Measurements from ENCODE around the gene JMJD8. TPM values are rescaled to one million over a fixed set of nuclear protein-coding genes. Genes with fewer than 3 reads are reported as not detected.

JMJD8 gene
- total RNA-seq, 2 donors from 2014 or later: 48.8 to 55.6 TPM

- H3K27me3 ChIP-seq (ENCODE audit: control insufficient read depth, insufficient read depth, low read length, poor library complexity, severe bottlenecking): no peaks in the 10 kb centered on the region
- no peaks in the 10 kb centered on the region for H3K36me3 ChIP-seq (ENCODE audit: control insufficient read depth, insufficient read depth, low read length)
- no peak overlapping the region for H3K4me3 ChIP-seq (ENCODE audit: low read length)
- no peak for DNase-seq
- H3K9me3 Mint-ChIP-seq: no peaks in the 10 kb centered on the region
- H3K27me3 Mint-ChIP-seq (ENCODE audit: insufficient read depth): no peaks in the 10 kb centered on the region
- H3K9me3 ChIP-seq (ENCODE audit: control insufficient read depth, low read length): no peaks in the 10 kb centered on the region
- H3K9ac ChIP-seq (ENCODE audit: extremely low read depth, low read length, poor library complexity, severe bottlenecking): no peak overlapping the region
- no peak overlapping the region for H3K4me3 Mint-ChIP-seq
- peaks cover 4% of the 10 kb centered on the region for H3K36me3 Mint-ChIP-seq (ENCODE audit: low read depth)
- H3K4me1 ChIP-seq (ENCODE audit: control insufficient read depth, insufficient read depth, low read length): peaks cover 9% of the 10 kb centered on the region
- WGBS, 2 experiments (ENCODE audit: insufficient coverage in 1 of 2, insufficient read length in 1 of 2): 76 to 84% methylated on average over 3 to 9 of the region's 9 CpGs
- no peak for TF ChIP-seq CTCF (conservative IDR thresholded peaks at IDR 0.05)
- no peaks in the 10 kb centered on the region for H3K4me1 Mint-ChIP-seq
- no peak overlapping the region for H3K27ac Mint-ChIP-seq
- H3K27ac ChIP-seq (ENCODE audit: low read depth, low read length): no peak overlapping the region
Measured at GRCh38 chr16:631808-632358, 52.3 kb downstream of the JMJD8 start.

Other genes with a start within 250 kb of the JMJD8 start
- gene CAPN15, start 156.6 kb downstream of the JMJD8 start, total RNA-seq: 10 to 100 TPM; 55.3 to 76.1 TPM
- gene PRR35, start 123.9 kb downstream of the JMJD8 start, total RNA-seq: under 1 TPM; 0.29 to 0.62 TPM
- gene NHLRC4, start 117.3 kb downstream of the JMJD8 start, total RNA-seq: 1 to 10 TPM; 1.1 TPM
- 100 to 1,000 TPM; 128 to 129 TPM for gene PIGQ, start 114.4 kb downstream of the JMJD8 start, total RNA-seq
- 10 to 100 TPM; 21.3 to 25.9 TPM for gene RAB40C, start 94.3 kb downstream of the JMJD8 start, total RNA-seq
- gene WFIKKN1, start 53.3 kb downstream of the JMJD8 start, total RNA-seq: 10 to 100 TPM in 1 of 2 donors, 1 to 10 TPM in 1; 7.7 to 11.6 TPM
- gene METTL26, start 48.0 kb downstream of the JMJD8 start, total RNA-seq: 10 to 100 TPM; 72.1 to 79.8 TPM
- 10 to 100 TPM; 22.8 to 34.2 TPM for gene MCRIP2, start 42.5 kb downstream of the JMJD8 start, total RNA-seq
- gene WDR90, start 35.0 kb downstream of the JMJD8 start, total RNA-seq: 100 to 1,000 TPM; 112 to 120 TPM
- 100 to 1,000 TPM; 180 to 193 TPM for gene RHOT2, start 16.2 kb downstream of the JMJD8 start, total RNA-seq
- 1 to 10 TPM; 3.7 to 5.1 TPM for gene RHBDL1, start 8.7 kb downstream of the JMJD8 start, total RNA-seq
- 100 to 1,000 TPM; 105 to 124 TPM for gene STUB1, start 3.9 kb downstream of the JMJD8 start, total RNA-seq
- 10 to 100 TPM; 20.8 to 21.5 TPM for gene WDR24, start 6.1 kb upstream of the JMJD8 start, total RNA-seq
- gene FBXL16, start 21.5 kb upstream of the JMJD8 start, total RNA-seq: 1 to 10 TPM in 1 of 2 donors, under 1 TPM in 1; 0.38 to 2.2 TPM
- gene METRN, start 30.8 kb upstream of the JMJD8 start, total RNA-seq: 10 to 100 TPM; 33.4 to 38.5 TPM
- 10 to 100 TPM; 36.9 to 40.6 TPM for gene ANTKMT, start 36.8 kb upstream of the JMJD8 start, total RNA-seq
- gene CCDC78, start 42.1 kb upstream of the JMJD8 start, total RNA-seq: 1 to 10 TPM; 6.5 to 8.1 TPM
- gene HAGHL, start 42.8 kb upstream of the JMJD8 start, total RNA-seq: 10 to 100 TPM in 1 of 2 donors, 1 to 10 TPM in 1; 8.9 to 11.4 TPM
- 10 to 100 TPM; 41.4 to 43.3 TPM for gene CIAO3, start 56.7 kb upstream of the JMJD8 start, total RNA-seq
- under 1 TPM; 0.42 to 0.86 TPM for gene MSLN, start 76.4 kb upstream of the JMJD8 start, total RNA-seq
- 10 to 100 TPM; 24.1 to 34.4 TPM for gene RPUSD1, start 104.0 kb upstream of the JMJD8 start, total RNA-seq
- 100 to 1,000 TPM; 158 to 169 TPM for gene CHTF18, start 104.3 kb upstream of the JMJD8 start, total RNA-seq
- not detected for gene GNG13, start 116.4 kb upstream of the JMJD8 start, total RNA-seq